ENCODE data around the gene MEF2D. TPM values are rescaled to one million over a fixed set of nuclear protein-coding genes. Genes with fewer than 3 reads are reported as not detected.

MEF2D gene
- total and polyA plus RNA-seq, 12 donors: 7.8 to 89.9 (median 50.0) TPM

- Histone ChIP-seq H3K9me3 (replicated peaks in 1 of 3) (no peaks in the 10 kb centered on the region), H3K4me3 (no peak overlapping the region), H3K36me3 (replicated peaks in 1 of 2) (peaks cover 0 to 9% of the 10 kb centered on the region in 2 donors), H3K4me1 (replicated peaks in 1 of 2) (peaks cover 19 to 32% of the 10 kb centered on the region in 2 donors), H3K27me3 (no peaks in the 10 kb centered on the region), H3K27ac (peak overlapping the region in 3 of 5 donors; percentile 8 to 72 (median 41))
- DNase-seq: no peak
- intact Hi-C loops (cut with DNase I): no loop called here
- TF ChIP-seq CTCF (IDR thresholded peaks at IDR 0.05) (no peak), POLR2A (IDR thresholded peaks at IDR 0.05) (no peak)
- WGBS, 4 donors: 80 to 92% (median 89%) methylated on average over 1 of the region's 1 CpG
Measured at GRCh38 chr1:156460525-156460924, 40.0 kb downstream of the MEF2D start.

DNA sequence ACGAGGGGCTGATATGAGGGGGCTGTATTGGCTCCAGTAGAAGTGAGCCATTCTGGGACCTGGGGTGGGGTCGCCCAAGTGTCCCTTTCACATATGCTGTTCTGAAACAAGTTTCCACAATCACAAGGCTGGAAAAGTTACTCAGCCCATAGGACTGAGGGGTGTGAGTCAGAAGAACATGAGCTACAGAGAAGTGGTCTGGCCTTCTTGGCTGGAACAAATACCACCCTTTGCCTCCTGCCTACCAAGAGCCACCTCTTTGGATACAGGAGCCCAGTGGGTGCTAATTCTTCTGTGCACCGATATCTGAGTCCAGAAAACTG, 42.4 kb downstream of the MEF2D start:
- no peak for TF ChIP-seq CTCF (IDR thresholded peaks at IDR 0.05)
- no peak for TF ChIP-seq POLR2A (IDR thresholded peaks at IDR 0.05)
- H3K9me3 ChIP-seq (replicated peaks in 1 of 3): no peaks in the 10 kb centered on the region
- 60 to 75% (median 72%) methylated on average over 3 of the region's 3 CpGs for whole genome bisulfite sequencing, 4 donors
- no peaks in the 10 kb centered on the region for H3K36me3 ChIP-seq (replicated peaks in 1 of 2)
- no peak overlapping the region for H3K4me3 ChIP-seq
- no peaks in the 10 kb centered on the region for H3K27me3 ChIP-seq
- intact Hi-C loops (cut with DNase I): loop anchor here in 1 of 2 donors (5.0 kb wide), 1 partner anchor 44 kb away; the partner anchor contains the start of gene MEF2D
- H3K4me1 ChIP-seq (replicated peaks in 1 of 2): peaks cover 11 to 19% of the 10 kb centered on the region in 2 donors
- DNase-seq: peak in 3 of 7 donors; percentile 39 to 58 (median 49)
- peak overlapping the region in 3 of 5 donors; percentile 98 to 100 (median 99) for H3K27ac ChIP-seq

DNA sequence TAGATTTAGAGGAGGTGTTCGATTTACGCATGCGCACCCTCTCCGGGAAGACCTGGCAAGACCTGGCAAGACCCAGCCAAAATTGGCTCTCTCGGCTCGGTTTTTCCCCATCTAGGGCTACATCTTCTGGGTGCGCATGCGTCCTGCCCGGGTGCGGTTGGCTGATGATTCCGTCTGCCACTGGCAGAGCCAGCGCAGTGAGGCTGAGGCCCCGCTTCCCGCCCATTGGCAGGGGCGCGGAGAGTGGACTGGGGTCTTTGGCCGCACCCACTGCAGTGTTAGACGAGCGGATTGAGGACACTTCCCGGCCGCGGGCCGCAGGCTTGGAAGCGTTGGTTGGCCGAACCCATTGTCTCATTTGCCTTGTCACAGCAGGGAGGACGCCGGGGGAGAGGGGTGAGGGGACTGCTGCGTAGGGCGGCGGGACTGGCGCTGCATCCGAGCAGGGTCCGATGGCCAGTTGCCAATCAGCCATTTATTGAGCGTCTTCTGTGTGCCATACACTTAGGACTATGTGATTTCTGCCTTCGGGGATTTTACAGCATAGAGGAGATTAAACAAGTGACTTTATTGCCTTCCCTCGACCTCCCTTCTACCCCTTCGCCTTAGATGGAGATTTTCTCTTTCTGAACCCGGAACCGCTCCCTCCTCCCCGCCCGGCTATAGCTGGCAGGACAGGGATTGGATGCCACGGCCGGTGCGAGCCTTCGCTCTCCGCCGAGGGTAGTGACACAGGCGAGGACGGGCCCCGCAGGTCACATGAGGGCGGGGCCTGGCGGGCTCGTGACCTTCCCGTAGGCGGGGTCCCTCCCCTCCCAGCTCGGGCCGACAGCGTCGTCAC, 43.7 kb downstream of the MEF2D start:
- DNase-seq: peak; percentile 98 to 100 (median 99)
- TF ChIP-seq POLR2A (IDR thresholded peaks at IDR 0.05) (peak; percentile 91 to 95), CTCF (IDR thresholded peaks at IDR 0.05) (no peak)
- intact Hi-C loops (cut with DNase I): loop anchor here in 1 of 2 donors (5.0 kb wide), 1 partner anchor 45 kb away; the partner anchor contains the start of gene MEF2D
- no peaks in the 10 kb centered on the region for H3K27me3 ChIP-seq
- H3K27ac ChIP-seq: peak overlapping the region; percentile 94 to 100 (median 99)
- H3K4me1 ChIP-seq (replicated peaks in 1 of 2): peaks cover 11 to 14% of the 10 kb centered on the region in 2 donors
- 0 to 1% (median 0%) methylated on average over 12 to 59 of the region's 59 CpGs for WGBS, 4 donors
- no peaks in the 10 kb centered on the region for H3K9me3 ChIP-seq (replicated peaks in 1 of 3)
- H3K4me3 ChIP-seq: peak overlapping the region in 3 of 4 donors; percentile 12 to 73 (median 57)
- no peaks in the 10 kb centered on the region for H3K36me3 ChIP-seq (replicated peaks in 1 of 2)

DNA sequence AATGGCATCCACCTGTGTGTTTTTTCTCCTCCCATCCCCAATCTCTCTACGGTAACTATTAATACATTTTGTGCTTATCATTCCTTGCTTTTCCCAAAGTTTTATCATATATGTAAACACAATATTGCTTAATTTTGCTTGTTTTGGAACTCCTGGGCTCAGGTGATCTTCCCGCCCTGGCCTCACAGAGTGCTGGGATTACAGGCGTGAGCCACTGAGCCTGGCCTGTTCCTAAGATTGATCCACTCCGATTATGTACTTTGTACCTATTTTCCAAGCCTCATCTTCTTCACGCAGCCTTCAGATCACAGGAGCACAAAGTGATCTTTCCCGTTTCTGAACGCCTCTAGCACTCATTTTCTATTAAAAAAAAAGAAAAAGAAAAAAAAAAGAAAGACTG, 45.2 kb downstream of the MEF2D start:
- intact Hi-C loops (cut with DNase I): loop anchor here in 1 of 2 donors (5.0 kb wide), 1 partner anchor 47 kb away; the partner anchor contains the start of gene MEF2D
- no peaks in the 10 kb centered on the region for H3K36me3 ChIP-seq (replicated peaks in 1 of 2)
- H3K27me3 ChIP-seq: no peaks in the 10 kb centered on the region
- no peak overlapping the region for H3K27ac ChIP-seq
- WGBS, 4 donors: 86 to 89% (median 88%) methylated on average over 7 of the region's 7 CpGs
- no peak for TF ChIP-seq POLR2A (IDR thresholded peaks at IDR 0.05)
- no peak for TF ChIP-seq CTCF (IDR thresholded peaks at IDR 0.05)
- DNase-seq: no peak
- peaks cover 8 to 11% of the 10 kb centered on the region in 2 donors for H3K4me1 ChIP-seq (replicated peaks in 1 of 2)
- no peaks in the 10 kb centered on the region for H3K9me3 ChIP-seq (replicated peaks in 1 of 3)
- no peak overlapping the region for H3K4me3 ChIP-seq

Measured in adrenal gland (tissue), 12 donors.